Heart left ventricle (tissue), 13 donors: ENCODE measurements around the gene TAF1A.

Source experiments
- POLR2A ChIP-seq, 2 donors: fragments of 450-650 bp; IDR thresholded peaks; one replicate each; pipeline ENCODE4 v1.6.1; 2017; ENCODE audit warnings: antibody characterized with exemption in 2 of 2, mild to moderate bottlenecking in 2 of 2, moderate library complexity in 2 of 2
- TF ChIP-seq, protein P1 (sequence below), 12 donors: fragments of 200-600 bp; sonication (generic) in 4 of 12; IDR thresholded peaks; one replicate each; pipeline versions ENCODE4 v1.5.0 to v1.8.0; 2018 to 2022; ENCODE audit warnings: antibody characterized with exemption in 12 of 12, mild to moderate bottlenecking in 5 of 12
- donor health status: ischemic (EF 13 %, LVEDD 7.1; RV severe dilation, severe dysfunction).
- donor health status: DM: no; HTN: yes; CAD: no.
- donor health status: DM: no; HTN: no; CAD: no.
- donor health status: ischemic (EF 25% LVEDD 6.9; RV normal size, moderate dysfunction).
- donor health status: ischemic (EF 25% LVEDD 5.7; RV mildly dilated, moderate dysfunction).
- donor health status: ischemic (EF 35%, LVEDD 5.7; RV mildly dilated, moderate dysfunction).
- donor health status: nonischemic (EF 11% LVEDD 7.7; RV severe dilation, severe dysfunction).
- donor health status: DM: yes; HTN: yes; CAD: no.
- donor health status: PGD.
- donor health status: ischemic (EF 29% LVEDD 5.4; RV normal size, mild dysfunction).
- donor health status: nonischemic (EF 23%, LVEDD 6.1; RV moderate dilation, normal function).

- TF ChIP-seq, protein P1, sequence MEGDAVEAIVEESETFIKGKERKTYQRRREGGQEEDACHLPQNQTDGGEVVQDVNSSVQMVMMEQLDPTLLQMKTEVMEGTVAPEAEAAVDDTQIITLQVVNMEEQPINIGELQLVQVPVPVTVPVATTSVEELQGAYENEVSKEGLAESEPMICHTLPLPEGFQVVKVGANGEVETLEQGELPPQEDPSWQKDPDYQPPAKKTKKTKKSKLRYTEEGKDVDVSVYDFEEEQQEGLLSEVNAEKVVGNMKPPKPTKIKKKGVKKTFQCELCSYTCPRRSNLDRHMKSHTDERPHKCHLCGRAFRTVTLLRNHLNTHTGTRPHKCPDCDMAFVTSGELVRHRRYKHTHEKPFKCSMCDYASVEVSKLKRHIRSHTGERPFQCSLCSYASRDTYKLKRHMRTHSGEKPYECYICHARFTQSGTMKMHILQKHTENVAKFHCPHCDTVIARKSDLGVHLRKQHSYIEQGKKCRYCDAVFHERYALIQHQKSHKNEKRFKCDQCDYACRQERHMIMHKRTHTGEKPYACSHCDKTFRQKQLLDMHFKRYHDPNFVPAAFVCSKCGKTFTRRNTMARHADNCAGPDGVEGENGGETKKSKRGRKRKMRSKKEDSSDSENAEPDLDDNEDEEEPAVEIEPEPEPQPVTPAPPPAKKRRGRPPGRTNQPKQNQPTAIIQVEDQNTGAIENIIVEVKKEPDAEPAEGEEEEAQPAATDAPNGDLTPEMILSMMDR (IDR thresholded peaks at IDR 0.05): no peak
- TF ChIP-seq POLR2A (IDR thresholded peaks at IDR 0.05): no peak
Observed at GRCh38 chr1:222583079-222583478, 6.7 kb downstream of the TAF1A start.
